ENCODE data around the gene PIK3CA. TPM values are rescaled to one million over a fixed set of nuclear protein-coding genes. Genes with fewer than 3 reads are reported as not detected.

Gene PIK3CA
- total RNA-seq, 2 donors from 2014 or later: 6.3 to 11.7 TPM

DNA sequence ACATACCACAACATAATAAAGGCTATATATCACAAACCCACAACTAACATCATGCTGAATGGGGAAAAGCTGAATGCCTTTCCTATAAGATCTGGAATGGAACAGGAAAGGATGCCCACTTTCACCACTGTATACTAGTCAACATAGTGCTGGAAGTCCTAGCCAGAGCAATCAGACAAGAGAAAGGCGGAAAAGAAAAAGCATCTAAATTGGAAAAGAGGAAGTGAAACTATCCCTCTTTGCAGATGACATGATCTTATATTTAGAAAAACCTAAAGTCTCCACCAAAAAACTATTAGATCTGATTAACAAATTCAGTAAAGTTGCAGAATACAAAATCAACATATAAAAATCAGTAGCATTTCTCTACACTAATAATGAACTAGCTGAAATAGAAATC, 14.6 kb upstream of the PIK3CA start:
- Histone ChIP-seq H3K27ac (no peak overlapping the region), H3K36me3 (replicated peaks in 1 of 2; ENCODE audit: insufficient read depth in 1 of 2, low read depth in 2 of 2) (no peaks in the 10 kb centered on the region), H3K27me3 (no peaks in the 10 kb centered on the region), H3K4me1 (no peaks in the 10 kb centered on the region), H3K4me3 (no peak overlapping the region), H3K9me3 (no peaks in the 10 kb centered on the region)
- no peak for ATAC-seq
- TF ChIP-seq, protein P1, sequence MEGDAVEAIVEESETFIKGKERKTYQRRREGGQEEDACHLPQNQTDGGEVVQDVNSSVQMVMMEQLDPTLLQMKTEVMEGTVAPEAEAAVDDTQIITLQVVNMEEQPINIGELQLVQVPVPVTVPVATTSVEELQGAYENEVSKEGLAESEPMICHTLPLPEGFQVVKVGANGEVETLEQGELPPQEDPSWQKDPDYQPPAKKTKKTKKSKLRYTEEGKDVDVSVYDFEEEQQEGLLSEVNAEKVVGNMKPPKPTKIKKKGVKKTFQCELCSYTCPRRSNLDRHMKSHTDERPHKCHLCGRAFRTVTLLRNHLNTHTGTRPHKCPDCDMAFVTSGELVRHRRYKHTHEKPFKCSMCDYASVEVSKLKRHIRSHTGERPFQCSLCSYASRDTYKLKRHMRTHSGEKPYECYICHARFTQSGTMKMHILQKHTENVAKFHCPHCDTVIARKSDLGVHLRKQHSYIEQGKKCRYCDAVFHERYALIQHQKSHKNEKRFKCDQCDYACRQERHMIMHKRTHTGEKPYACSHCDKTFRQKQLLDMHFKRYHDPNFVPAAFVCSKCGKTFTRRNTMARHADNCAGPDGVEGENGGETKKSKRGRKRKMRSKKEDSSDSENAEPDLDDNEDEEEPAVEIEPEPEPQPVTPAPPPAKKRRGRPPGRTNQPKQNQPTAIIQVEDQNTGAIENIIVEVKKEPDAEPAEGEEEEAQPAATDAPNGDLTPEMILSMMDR (IDR thresholded peaks at IDR 0.05): no peak
- TF ChIP-seq POLR2A (IDR thresholded peaks at IDR 0.05): no peak
- intact Hi-C loops (cut with DNase I): no loop called here
- no peak for DNase-seq
- WGBS, 2 donors: 76 to 89% methylated on average over 1 of the region's 1 CpG

DNA sequence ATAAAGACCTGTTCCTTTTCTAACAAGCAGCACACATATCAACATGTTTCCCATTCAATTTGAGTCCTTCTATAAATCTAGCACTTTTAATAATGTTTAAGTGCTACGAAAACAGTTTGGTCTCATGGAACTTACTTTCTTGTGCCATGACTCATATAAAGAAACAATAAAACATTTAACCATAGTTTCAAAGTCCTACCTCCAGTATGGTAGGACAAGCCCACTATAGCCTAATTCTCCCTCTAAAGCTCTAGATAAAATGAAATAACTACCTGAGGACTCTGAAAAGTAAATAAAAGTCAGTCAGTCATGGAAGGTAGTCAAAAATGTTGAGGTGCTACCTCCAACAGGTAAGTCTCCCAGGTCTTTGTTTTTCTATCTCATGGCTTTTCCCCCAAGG, 12.0 kb upstream of the PIK3CA start:
- H3K27me3 ChIP-seq: no peaks in the 10 kb centered on the region
- intact Hi-C loops (cut with DNase I): no loop called here

DNA sequence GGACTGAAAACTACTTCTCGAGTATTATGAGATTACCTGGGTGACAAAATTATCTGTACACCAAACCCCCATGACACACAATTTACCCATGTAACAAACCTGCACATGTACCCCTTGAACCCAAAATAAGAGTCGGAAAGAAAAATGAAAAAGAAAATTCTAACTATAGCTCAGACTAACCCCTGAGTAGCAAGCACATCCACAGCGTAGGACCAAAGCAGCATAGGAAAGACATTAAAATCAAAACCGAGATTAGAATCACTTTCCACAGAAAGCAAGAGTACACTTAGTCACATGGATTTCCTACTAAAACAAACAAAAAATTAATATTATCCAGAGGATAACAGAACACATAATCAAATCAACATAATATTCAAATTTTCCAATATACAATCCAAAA, 6.3 kb upstream of the PIK3CA start:
- H3K9me3 ChIP-seq: no peaks in the 10 kb centered on the region
- 63 to 68% methylated on average over 4 of the region's 4 CpGs for WGBS, 2 donors
- intact Hi-C loops (cut with DNase I): no loop called here
- TF ChIP-seq, protein P1 (IDR thresholded peaks at IDR 0.05): no peak
- no peak for TF ChIP-seq POLR2A (IDR thresholded peaks at IDR 0.05)
- no peak overlapping the region for H3K4me3 ChIP-seq
- no peaks in the 10 kb centered on the region for H3K36me3 ChIP-seq (replicated peaks in 1 of 2; ENCODE audit: insufficient read depth in 1 of 2, low read depth in 2 of 2)
- no peak overlapping the region for H3K27ac ChIP-seq
- DNase-seq (no peak), ATAC-seq (no peak)
- H3K27me3 ChIP-seq: no peaks in the 10 kb centered on the region
- H3K4me1 ChIP-seq: peaks cover 2% of the 10 kb centered on the region

More for the DNA sequence above, 12.0 kb upstream of the PIK3CA start:
- no peak for ATAC-seq
- no peak for DNase-seq
- Histone ChIP-seq H3K4me1 (no peaks in the 10 kb centered on the region), H3K36me3 (replicated peaks in 1 of 2; ENCODE audit: insufficient read depth in 1 of 2, low read depth in 2 of 2) (no peaks in the 10 kb centered on the region), H3K9me3 (no peaks in the 10 kb centered on the region), H3K4me3 (no peak overlapping the region), H3K27ac (no peak overlapping the region)
- TF ChIP-seq POLR2A (IDR thresholded peaks at IDR 0.05): no peak
- TF ChIP-seq, protein P1 (IDR thresholded peaks at IDR 0.05): no peak
- WGBS, 2 donors: 73 to 84% methylated on average over 1 of the region's 1 CpG

DNA sequence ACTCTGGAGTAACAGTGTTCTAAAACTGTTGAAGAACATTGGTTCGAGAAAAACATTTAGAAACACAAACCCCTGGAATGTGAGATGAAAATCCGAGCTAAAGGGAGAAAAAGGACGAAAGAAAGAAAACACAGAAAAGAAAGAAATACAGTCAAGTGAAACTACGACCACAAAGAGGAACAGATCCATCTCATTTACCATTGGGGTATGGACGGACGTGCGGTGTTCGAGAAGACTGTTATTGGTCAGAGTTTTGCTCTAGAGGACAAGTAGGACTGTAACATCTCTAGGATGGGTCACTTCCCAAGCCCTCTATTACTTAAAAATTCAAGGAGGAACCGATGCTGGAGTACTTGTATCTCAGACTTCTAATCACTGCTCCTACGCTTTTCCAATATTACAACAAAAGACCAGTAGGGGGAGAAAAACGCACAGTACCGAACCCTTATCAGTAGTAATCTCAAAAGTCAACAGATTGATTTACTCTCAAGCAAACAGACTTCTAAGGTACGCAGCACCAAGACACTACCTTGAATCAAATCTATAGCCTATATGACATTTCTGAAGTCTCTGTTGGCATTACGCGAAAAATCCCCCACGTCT, 1.1 kb upstream of the PIK3CA start:
- Histone ChIP-seq H3K27ac (peak overlapping the region; percentile 92 to 99 (median 96)), H3K27me3 (no peaks in the 10 kb centered on the region), H3K4me3 (peak overlapping the region; percentile 32 to 100), H3K4me1 (peaks cover 23% of the 10 kb centered on the region), H3K9me3 (no peaks in the 10 kb centered on the region), H3K36me3 (replicated peaks in 1 of 2; ENCODE audit: insufficient read depth in 1 of 2, low read depth in 2 of 2) (no peaks in the 10 kb centered on the region)
- WGBS, 2 donors: 3% methylated on average over 16 of the region's 16 CpGs
- intact Hi-C loops (cut with DNase I): no loop called here
- TF ChIP-seq, protein P1 (IDR thresholded peaks at IDR 0.05): peak; percentile 46 to 83 (median 78)
- no peak for TF ChIP-seq POLR2A (IDR thresholded peaks at IDR 0.05)
- ATAC-seq: peak; percentile 62
- DNase-seq: peak in 2 of 4 donors; percentile 30 to 54

DNA sequence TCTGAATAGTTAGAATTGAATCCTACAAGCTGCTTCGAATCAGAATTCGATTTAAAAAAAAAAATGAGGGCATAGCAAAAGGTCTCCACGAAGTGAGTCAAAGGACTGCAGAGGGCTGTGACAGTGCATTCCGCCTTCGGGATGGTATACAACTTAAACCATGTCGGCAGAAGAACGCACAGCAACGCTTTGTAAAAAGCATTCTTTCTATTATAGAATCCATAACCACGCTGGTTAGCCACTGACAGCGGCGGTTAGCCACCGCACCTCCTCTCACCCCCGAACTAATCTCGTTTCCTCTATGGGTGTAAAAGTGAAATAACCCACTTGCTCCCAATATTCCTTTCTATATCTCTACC, 664 bp upstream of the PIK3CA start:
- 0% methylated on average over 14 of the region's 14 CpGs for WGBS, 2 donors
- H3K4me3 ChIP-seq: peak overlapping the region; percentile 32 to 100
- H3K27ac ChIP-seq: peak overlapping the region; percentile 92 to 99 (median 96)
- no peaks in the 10 kb centered on the region for H3K36me3 ChIP-seq (replicated peaks in 1 of 2; ENCODE audit: insufficient read depth in 1 of 2, low read depth in 2 of 2)
- no peaks in the 10 kb centered on the region for H3K9me3 ChIP-seq
- DNase-seq: peak in 2 of 4 donors; percentile 19 to 44
- peaks cover 23% of the 10 kb centered on the region for H3K4me1 ChIP-seq
- TF ChIP-seq POLR2A (IDR thresholded peaks at IDR 0.05): no peak
- TF ChIP-seq, protein P1 (IDR thresholded peaks at IDR 0.05): no peak
- ATAC-seq: peak; percentile 13
- H3K27me3 ChIP-seq: no peaks in the 10 kb centered on the region
- intact Hi-C loops (cut with DNase I): no loop called here
